Measurements from ENCODE around the gene PAPPA. TPM values are rescaled to one million over a fixed set of nuclear protein-coding genes. Genes with fewer than 3 reads are reported as not detected.

PAPPA gene
- total RNA-seq, 1 donor from 2014 or later, result 219 TPM

- TF ChIP-seq CTCF (IDR thresholded peaks at IDR 0.05), result no peak
- Mint-ChIP-seq H3K4me1 (ENCODE audit: low read depth) (peaks cover 44% of the 10 kb centered on the region), H3K27me3 (ENCODE audit: low read depth) (no peaks in the 10 kb centered on the region), H3K9me3 (ENCODE audit: low read depth) (no peaks in the 10 kb centered on the region), H3K27ac (ENCODE audit: unreplicated experiment) (no peak overlapping the region), H3K4me3 (ENCODE audit: unreplicated experiment) (no peak overlapping the region), H3K36me3 (ENCODE audit: low read depth) (peaks cover 23% of the 10 kb centered on the region)
- no peak for DNase-seq (ENCODE audit: low spot score)
These were observed 29.3 kb downstream of the PAPPA start for GRCh38 chr9:116182876-116183275.

GRCh38 chr9:116187570-116188170, 34.1 kb downstream of the PAPPA start:
- Mint-ChIP-seq H3K27ac (ENCODE audit: unreplicated experiment) (no peak overlapping the region), H3K36me3 (ENCODE audit: low read depth) (peaks cover 49% of the 10 kb centered on the region), H3K9me3 (ENCODE audit: low read depth) (no peaks in the 10 kb centered on the region), H3K4me3 (ENCODE audit: unreplicated experiment) (no peak overlapping the region), H3K4me1 (ENCODE audit: low read depth) (peaks cover 47% of the 10 kb centered on the region), H3K27me3 (ENCODE audit: low read depth) (no peaks in the 10 kb centered on the region)
- no peak for DNase-seq (ENCODE audit: low spot score)
- no peak for TF ChIP-seq CTCF (IDR thresholded peaks at IDR 0.05)

GRCh38 chr9:116189683-116190082, 36.1 kb downstream of the PAPPA start:
- no peak for DNase-seq (ENCODE audit: low spot score)

GRCh38 chr9:116190637-116191396, 37.2 kb downstream of the PAPPA start:
- peaks cover 47% of the 10 kb centered on the region for H3K4me1 Mint-ChIP-seq (ENCODE audit: low read depth)
- no peak for DNase-seq (ENCODE audit: low spot score)
- no peaks in the 10 kb centered on the region for H3K27me3 Mint-ChIP-seq (ENCODE audit: low read depth)
- TF ChIP-seq CTCF (IDR thresholded peaks at IDR 0.05), result no peak
- peaks cover 44% of the 10 kb centered on the region for H3K36me3 Mint-ChIP-seq (ENCODE audit: low read depth)
- H3K4me3 Mint-ChIP-seq (ENCODE audit: unreplicated experiment), result no peak overlapping the region
- H3K9me3 Mint-ChIP-seq (ENCODE audit: low read depth), result no peaks in the 10 kb centered on the region
- H3K27ac Mint-ChIP-seq (ENCODE audit: unreplicated experiment), result peak overlapping the region; percentile 76

More at GRCh38 chr9:116189683-116190082, 36.1 kb downstream of the PAPPA start:
- Mint-ChIP-seq H3K4me3 (ENCODE audit: unreplicated experiment) (no peak overlapping the region), H3K27me3 (ENCODE audit: low read depth) (no peaks in the 10 kb centered on the region), H3K4me1 (ENCODE audit: low read depth) (peaks cover 45% of the 10 kb centered on the region), H3K36me3 (ENCODE audit: low read depth) (peaks cover 48% of the 10 kb centered on the region), H3K9me3 (ENCODE audit: low read depth) (no peaks in the 10 kb centered on the region), H3K27ac (ENCODE audit: unreplicated experiment) (no peak overlapping the region)
- no peak for TF ChIP-seq CTCF (IDR thresholded peaks at IDR 0.05)

- no peaks in the 10 kb centered on the region for H3K9me3 Mint-ChIP-seq (ENCODE audit: low read depth)
- H3K36me3 Mint-ChIP-seq (ENCODE audit: low read depth), result peaks cover 44% of the 10 kb centered on the region
- DNase-seq (ENCODE audit: low spot score), result no peak
- H3K4me3 Mint-ChIP-seq (ENCODE audit: unreplicated experiment), result no peak overlapping the region
- H3K27me3 Mint-ChIP-seq (ENCODE audit: low read depth), result no peaks in the 10 kb centered on the region
- TF ChIP-seq CTCF (IDR thresholded peaks at IDR 0.05), result no peak
- H3K4me1 Mint-ChIP-seq (ENCODE audit: low read depth), result peaks cover 53% of the 10 kb centered on the region
- peak overlapping the region; percentile 76 for H3K27ac Mint-ChIP-seq (ENCODE audit: unreplicated experiment)
These were observed 38.2 kb downstream of the PAPPA start for GRCh38 chr9:116191576-116192415.
